B cell (primary cell): ENCODE data around the gene ZC3H15. TPM values are rescaled to one million over a fixed set of nuclear protein-coding genes. Genes with fewer than 3 reads are reported as not detected.
"Not testable (repeated sequence)": the region's sequence is repeated elsewhere in the genome, so short reads cannot be mapped to it uniquely, and the experiment has no call there.

Source experiments
- ATAC-seq: fragments of 200-7000 bp; cut with Tn5 transposase; one replicate; pipeline ENCODE4 v1.10.0; 2021; ENCODE audit warnings: low read depth, mild to moderate bottlenecking, moderate number of reproducible peaks, moderate library complexity
- CTCF ChIA-PET: fragments of 350-600 bp; sonication (Branson Sonifier 250); formaldehyde crosslinking; loops from one replicate; lab custom pipeline; 2021; ENCODE audit warnings: antibody characterized with exemption, inconsistent platforms; lab: Charles Lee
- POLR2A ChIA-PET: fragments of 350-600 bp; sonication (Branson Sonifier 250); formaldehyde crosslinking; loops from one replicate; lab custom pipeline; 2021; ENCODE audit warnings: antibody characterized with exemption; lab: Charles Lee
- DNase-seq: peaks from one replicate; pipeline ENCODE4 v3.0.0; 2013
- H2AFZ ChIP-seq: 2 replicates; pipeline ENCODE4 v1.6.1; 2012; ENCODE audit warnings: mild to moderate bottlenecking, low read depth, low read length; ENCODE audit not compliant: insufficient read depth, poor library complexity, severe bottlenecking
- H3K27ac ChIP-seq, 2 donors: 1 replicate in 1 of 2; 2 replicates in 1 of 2; pipeline ENCODE4 v1.5.1; 2012 to 2013; ENCODE audit warnings: low read length in 2 of 2, mild to moderate bottlenecking in 2 of 2, moderate library complexity in 1 of 2
- H3K27me3 ChIP-seq, 4 experiments: fragments of 200-600 bp in 1 of 4; sonication (generic) in 1 of 4; replicated peaks in 1 of 4; 1 replicate in 2 of 4; 2 replicates in 2 of 4; pipeline versions ENCODE4 v1.6.1 to v1.7.0; 2013 to 2016; ENCODE audit warnings: low read length in 3 of 4, mild to moderate bottlenecking in 2 of 4, mixed read lengths in 1 of 4, moderate library complexity in 1 of 4; ENCODE audit not compliant: insufficient read depth in 4 of 4, control insufficient read depth in 3 of 4; ENCODE audit errors: control extremely low read depth in 1 of 4
- H3K36me3 ChIP-seq, 2 experiments: replicated peaks in 1 of 2; 1 replicate in 1 of 2; 2 replicates in 1 of 2; pipeline versions ENCODE4 v1.6.1 to v1.7.1; 2013; ENCODE audit warnings: low read length in 1 of 2; ENCODE audit not compliant: insufficient read depth in 2 of 2, control insufficient read depth in 1 of 2; ENCODE audit errors: control extremely low read depth in 1 of 2, extremely low read depth in 1 of 2
- H3K4me1 ChIP-seq, 2 donors: fragments of 200-600 bp in 1 of 2; sonication (generic) in 1 of 2; 1 replicate in 1 of 2; 2 replicates in 1 of 2; pipeline versions ENCODE4 v1.5.1 to v1.6.1; 2013 to 2017; ENCODE audit warnings: low read length in 2 of 2; ENCODE audit not compliant: control insufficient read depth in 2 of 2, insufficient read depth in 2 of 2
- H3K4me2 ChIP-seq: replicated peaks from 2 replicates; pipeline ENCODE3; 2012; ENCODE audit warnings: mild to moderate bottlenecking, low read depth, low read length; ENCODE audit not compliant: poor library complexity, severe bottlenecking
- H3K4me3 ChIP-seq, 5 experiments: fragments of 200-600 bp in 1 of 5; sonication (generic) in 1 of 5; 1 replicate in 3 of 5; 2 replicates in 2 of 5; pipeline versions ENCODE4 v1.5.1 to v1.7.0; 2011 to 2016; ENCODE audit warnings: low read length in 4 of 5, mild to moderate bottlenecking in 4 of 5, low read depth in 2 of 5, control low read depth in 1 of 5, moderate library complexity in 1 of 5; ENCODE audit not compliant: insufficient read depth in 1 of 5; ENCODE audit errors: control extremely low read depth in 1 of 5, extremely low read depth in 1 of 5
- H3K79me2 ChIP-seq: fragments of 200-600 bp; sonication (generic); one replicate; pipeline ENCODE4 v1.6.0; 2016; ENCODE audit warnings: low read length; ENCODE audit not compliant: control insufficient read depth, insufficient read depth
- H3K9ac ChIP-seq: fragments of 200-600 bp; sonication (generic); 2 replicates; pipeline ENCODE4 v1.6.1; 2017; ENCODE audit warnings: mild to moderate bottlenecking, low read length, moderate library complexity
- H3K9me3 ChIP-seq, 3 donors: one replicate each; pipeline versions ENCODE4 v1.6.1 to v1.7.1; 2013; ENCODE audit warnings: low read length in 2 of 3; ENCODE audit not compliant: control insufficient read depth in 2 of 3, insufficient read depth in 1 of 3; ENCODE audit errors: control extremely low read depth in 1 of 3
- H4K20me1 ChIP-seq: 2 replicates; pipeline ENCODE4 v1.6.0; 2012; ENCODE audit warnings: mild to moderate bottlenecking, low read length; ENCODE audit not compliant: insufficient read depth, control insufficient read depth, poor library complexity, severe bottlenecking
- H3K27ac Mint-ChIP-seq: one replicate; pipeline ENCODE4 v1.8.0; 2021; ENCODE audit warnings: mixed read lengths
- H3K27me3 Mint-ChIP-seq: one replicate; pipeline ENCODE4 v1.8.0; 2021; ENCODE audit warnings: mixed read lengths
- H3K4me1 Mint-ChIP-seq: one replicate; pipeline ENCODE4 v1.8.0; 2021; ENCODE audit warnings: mixed read lengths
- H3K4me3 Mint-ChIP-seq: one replicate; pipeline ENCODE4 v1.8.0; 2021; ENCODE audit warnings: mixed read lengths
- H3K9me3 Mint-ChIP-seq: one replicate; pipeline ENCODE4 v1.8.0; 2022; ENCODE audit warnings: mixed read lengths; ENCODE audit not compliant: insufficient read depth
- CTCF ChIP-seq: fragments of 200-600 bp; IDR thresholded peaks from one replicate; pipeline ENCODE4 v1.8.0; 2022; ENCODE audit warnings: antibody characterized with exemption, mild to moderate bottlenecking
- EZH2 ChIP-seq: IDR thresholded peaks from 2 replicates; pipeline ENCODE4 v1.6.1; 2012; ENCODE audit warnings: borderline replicate concordance, low read depth, mild to moderate bottlenecking, moderate library complexity, low read length; ENCODE audit not compliant: insufficient read depth, poor library complexity, severe bottlenecking
- WGBS: methylation state at CpG from one replicate; pipeline ENCODE4 v1.1.5; 2013; ENCODE audit warnings: missing lambda C conversion rate; ENCODE audit not compliant: insufficient coverage; 5-methylcytosine and 5-hydroxymethylcytosine counted together
- intact Hi-C: fragments of 100-400 bp; cut with micrococcal nuclease; formaldehyde crosslinking; loops from one replicate; pipeline ENCODE4 v1.10.0; 2022
- polyA minus RNA-seq: library from RNA; depleted of rRNA, polyadenylated mRNA; stranded (reverse); fragments of >200 nt; gene quantifications from 2 replicates; pipeline ENCODE4 v1.2.3, GENCODE V29; 2012
- polyA plus RNA-seq: library from polyadenylated mRNA; depleted of rRNA; stranded (reverse); fragments of >200 nt; gene quantifications from 2 replicates; pipeline ENCODE4 v1.2.3, GENCODE V29; 2012
- total RNA-seq, 2 donors: library from RNA; stranded (reverse); fragments of 120-200 nt in 1 of 2; gene quantifications; 1 replicate in 1 of 2; 2 replicates in 1 of 2; pipeline versions ENCODE4 v1.2.3 to v1.2.4, GENCODE V29; 2013 to 2022

The ZC3H15 gene
- total RNA-seq (61.4 and 65.0 TPM in 2 replicates), polyA plus RNA-seq (29.6 and 117 TPM in 2 replicates), polyA minus RNA-seq (19.3 and 31.4 TPM in 2 replicates)
- 67.6 TPM for total RNA-seq (2013)

- POLR2A ChIA-PET, result interaction anchor here (1.2 to 1.5 kb wide), 3 partner anchors 17 to 103 kb away, joined by 3 to 5 read pairs (median 4); partner anchors contain the start of gene ITGAV
- no peaks in the 10 kb centered on the region for H3K27me3 ChIP-seq
- peak within 1 kb of the TSS; percentile 79 for H2AFZ ChIP-seq
- Mint-ChIP-seq H3K9me3 (no peaks in the 10 kb centered on the region), H3K27me3 (no peaks in the 10 kb centered on the region), H3K4me1 (peaks cover 58% of the 10 kb centered on the region), H3K27ac (peak within 1 kb of the TSS; percentile 97), H3K4me3 (peak within 1 kb of the TSS; percentile 93)
- TF ChIP-seq EZH2 (no peak), CTCF (no peak)
- DNase-seq (peak; percentile 98), ATAC-seq (peak; percentile 89)
- intact Hi-C loops, result loop anchor here (1.0 to 2.0 kb wide), 2 partner anchors 104 to 1887 kb away; partner anchors contain the start of genes ITGAV and ZNF804A
- under 1% methylated on average over 61 of the region's 63 CpGs for WGBS
- no peaks in the 10 kb centered on the region for H3K9me3 ChIP-seq
- H3K9ac ChIP-seq, result peak within 1 kb of the TSS; percentile 99
- H4K20me1 ChIP-seq, result peaks cover 28% of the 10 kb centered on the region
- H3K27ac ChIP-seq, result peak within 1 kb of the TSS; percentile 97 to 99
- peaks cover 71% of the 10 kb centered on the region for H3K79me2 ChIP-seq
- peaks cover 29 to 46% of the 10 kb centered on the region in 2 donors for H3K4me1 ChIP-seq
- CTCF ChIA-PET, result interaction anchor here (0.8 to 1.4 kb wide), 3 partner anchors 16 to 27 kb away, joined by 3 read pairs; no protein-coding TSS in a partner anchor
- peak within 1 kb of the TSS; percentile 89 to 98 (median 95) for H3K4me3 ChIP-seq
- H3K4me2 ChIP-seq, result peak within 1 kb of the TSS; percentile 80
- peaks cover 0 to 7% of the 10 kb centered on the region in 2 experiments for H3K36me3 ChIP-seq
These were observed at the start of gene ZC3H15 for GRCh38 chr2:186485871-186486650. Gene ZC3H15, plus strand, starts transcription at chr2:186486260. Its CDS starts 123 bp downstream, at chr2:186486383.

- Histone ChIP-seq H3K4me1 (no peaks in the 10 kb centered on the region), H3K36me3 (peaks cover 0 to 17% of the 10 kb centered on the region in 2 experiments), H3K4me2 (no peak overlapping the region), H3K27ac (no peak overlapping the region), H3K27me3 (no peaks in the 10 kb centered on the region), H3K4me3 (no peak overlapping the region), H2AFZ (no peak overlapping the region), H4K20me1 (no peaks in the 10 kb centered on the region), H3K9me3 (peaks cover 0 to 22% (median 6%) of the 10 kb centered on the region in 3 donors), H3K9ac (no peak overlapping the region), H3K79me2 (no peaks in the 10 kb centered on the region)
- no peak for DNase-seq
- Mint-ChIP-seq H3K9me3 (peaks cover 14% of the 10 kb centered on the region), H3K4me3 (no peak overlapping the region), H3K4me1 (peaks cover 2% of the 10 kb centered on the region), H3K27me3 (no peaks in the 10 kb centered on the region), H3K27ac (no peak overlapping the region)
- ATAC-seq, result no peak
- intact Hi-C loops, result no loop called here
- ChIA-PET POLR2A (no interaction called here), CTCF (no interaction called here)
- TF ChIP-seq EZH2 (no peak), CTCF (no peak)
- WGBS, result 98% methylated on average over 6 of the region's 6 CpGs
These were observed 48.3 kb upstream of the ZC3H15 start for GRCh38 chr2:186437719-186438118.

- peaks cover 14% of the 10 kb centered on the region for H3K9me3 Mint-ChIP-seq
- H3K4me1 Mint-ChIP-seq, DNase-seq, POLR2A ChIA-PET, H3K9ac ChIP-seq, ATAC-seq, H3K4me1 ChIP-seq, intact Hi-C loops, H3K27me3 Mint-ChIP-seq, H3K36me3 ChIP-seq, H3K79me2 ChIP-seq, H2AFZ ChIP-seq, CTCF ChIA-PET, H3K27ac ChIP-seq, H3K4me3 ChIP-seq, H3K4me2 ChIP-seq, H3K4me3 Mint-ChIP-seq, H3K27me3 ChIP-seq, H3K27ac Mint-ChIP-seq, H4K20me1 ChIP-seq: not testable (repeated sequence)
- H3K9me3 ChIP-seq, result peaks cover 0 to 22% (median 6%) of the 10 kb centered on the region in 3 donors
- 100% methylated on average over 3 of the region's 5 CpGs for WGBS
These were observed 46.4 kb upstream of the ZC3H15 start for GRCh38 chr2:186439673-186440095.
